GM18519 (cell line): ENCODE data around the gene DOCK8.
"Not testable (repeated sequence)": the region's sequence is repeated elsewhere in the genome, so short reads cannot be mapped to it uniquely, and the experiment has no call there.

Experiments
- ATAC-seq: cut with Tn5 transposase; IDR thresholded peaks from one replicate; pipeline ENCODE4 v1.9.1; 2021; ENCODE audit warnings: mild to moderate bottlenecking, moderate library complexity; ENCODE audit not compliant: unreplicated experiment, low FRiP score

Gene DOCK8

DNA sequence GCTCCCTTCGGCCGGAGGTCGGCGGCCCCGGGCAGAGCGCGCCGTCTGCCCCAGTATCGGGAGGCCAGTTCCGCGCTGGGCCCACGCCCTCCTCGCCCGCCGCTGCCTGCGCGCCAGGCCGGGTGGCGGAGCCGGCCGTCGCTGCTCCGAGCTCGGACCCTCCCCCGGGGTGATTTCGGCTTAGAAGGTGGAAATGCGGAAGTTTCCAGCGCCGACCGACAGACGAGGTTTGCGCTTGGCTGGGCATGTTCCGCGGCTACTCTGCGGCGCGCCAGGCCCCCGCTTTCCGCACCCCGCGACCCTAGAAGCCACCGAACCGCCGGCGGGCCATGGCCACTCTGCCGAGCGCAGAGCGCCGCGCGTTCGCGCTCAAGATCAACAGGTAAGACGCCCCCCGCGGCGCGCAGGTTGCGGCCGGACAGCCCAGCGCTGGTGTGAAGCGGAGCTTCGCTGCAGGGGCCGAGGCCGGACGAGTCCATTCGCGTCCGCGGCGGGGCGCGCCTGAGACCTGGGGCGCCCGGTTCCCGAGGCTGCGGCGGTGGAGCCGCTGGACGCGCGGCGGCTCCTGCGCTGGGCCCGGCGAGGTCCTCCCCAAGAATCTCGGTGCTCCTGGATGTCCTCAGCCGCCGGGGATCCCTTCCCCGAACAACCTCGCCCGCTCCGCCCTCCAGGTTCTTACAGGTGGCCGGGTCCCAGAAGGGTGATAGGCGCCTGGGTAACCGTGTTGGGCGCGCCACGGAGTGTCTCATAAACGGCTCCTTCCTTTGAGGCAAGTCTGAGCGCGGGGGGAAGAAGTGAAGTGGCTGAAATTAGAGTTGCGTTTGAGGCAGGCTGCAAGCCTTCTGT is at the start of gene DOCK8:
Gene DOCK8 (plus strand): TSS at position 218 of the 846 bp plus-strand sequence. CDS start 112 bp downstream, at position 330.
- ATAC-seq, result peak; percentile 77

DNA sequence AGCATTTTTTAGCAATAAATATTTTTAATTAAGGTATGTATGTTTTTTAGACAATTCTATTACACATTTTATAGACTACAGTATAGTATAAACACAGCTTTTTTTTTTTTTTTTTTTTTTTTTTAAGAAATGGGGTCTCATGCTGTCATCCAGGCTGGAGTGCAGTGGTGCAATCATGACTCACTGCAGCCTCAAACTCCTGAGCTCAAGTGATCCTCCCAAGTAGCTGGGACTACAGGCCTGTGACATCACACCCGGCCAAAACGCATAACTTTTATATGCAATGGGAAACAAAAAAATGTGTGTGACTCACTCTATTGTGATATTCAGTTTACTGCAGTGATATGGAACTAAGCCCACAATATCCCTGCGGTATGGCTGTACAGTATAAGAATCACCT is 44.9 kb upstream of the DOCK8 start:
- not testable (repeated sequence) for ATAC-seq

DNA sequence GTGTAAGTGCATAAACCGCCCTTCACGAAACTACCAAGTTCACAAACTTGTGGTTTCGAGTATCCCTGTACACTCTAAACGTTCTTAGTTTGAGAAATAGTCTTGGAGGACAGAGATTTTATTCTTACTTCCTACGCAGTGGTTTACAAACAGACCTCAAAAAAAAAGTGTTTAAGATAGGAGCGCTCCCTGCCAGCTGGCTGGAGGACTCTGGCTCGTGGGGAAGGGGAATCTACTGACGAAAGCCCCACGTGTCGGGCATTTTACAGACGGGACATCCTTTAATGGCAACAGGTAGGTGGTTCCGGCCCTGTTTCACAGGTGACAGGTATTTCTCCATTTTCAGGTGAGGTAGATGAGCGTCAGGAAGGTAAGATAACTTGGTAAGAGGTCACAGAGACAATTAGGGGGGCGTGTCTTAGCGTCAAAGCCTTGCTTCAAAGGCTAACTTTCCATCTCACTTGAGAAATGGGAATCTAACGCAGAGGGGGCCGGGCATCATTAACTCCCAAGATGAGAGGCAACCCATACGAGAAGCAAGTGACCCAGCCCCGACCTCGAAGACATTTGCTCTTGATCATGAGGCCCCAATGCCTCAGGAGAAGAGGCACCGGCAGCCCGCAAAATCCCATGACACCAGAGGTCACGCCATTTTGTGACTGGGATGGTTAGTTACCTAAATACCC is 36.4 kb upstream of the DOCK8 start:
- ATAC-seq, result not testable (repeated sequence)

- ATAC-seq, result not testable (repeated sequence)
Observed at GRCh38 chr9:178970-179383, 35.7 kb upstream of the DOCK8 start, which contains the start of gene ZNG1A. ZNG1A (minus strand) TSS chr9:179056; CDS start chr9:178969, 87 bp downstream.

DNA sequence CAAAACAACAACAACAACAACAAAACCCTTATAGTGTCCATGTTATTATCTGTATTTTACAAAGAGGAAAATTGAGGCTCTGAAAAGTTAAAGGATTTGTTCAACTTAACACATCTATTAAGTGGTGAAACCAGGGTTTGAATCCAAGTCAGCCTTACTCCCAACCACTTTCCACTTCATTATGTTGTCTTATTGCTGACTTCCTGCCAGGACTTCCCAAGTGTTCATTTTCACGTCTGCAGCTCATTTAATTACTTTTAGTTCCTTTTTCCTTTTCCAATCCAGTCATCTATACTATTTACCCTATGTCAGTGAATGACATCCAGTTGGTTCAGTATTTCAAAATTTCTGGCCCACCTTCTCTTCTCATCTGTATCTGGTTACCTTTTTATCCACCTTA is 15.1 kb upstream of the DOCK8 start:
- not testable (repeated sequence) for ATAC-seq

DNA sequence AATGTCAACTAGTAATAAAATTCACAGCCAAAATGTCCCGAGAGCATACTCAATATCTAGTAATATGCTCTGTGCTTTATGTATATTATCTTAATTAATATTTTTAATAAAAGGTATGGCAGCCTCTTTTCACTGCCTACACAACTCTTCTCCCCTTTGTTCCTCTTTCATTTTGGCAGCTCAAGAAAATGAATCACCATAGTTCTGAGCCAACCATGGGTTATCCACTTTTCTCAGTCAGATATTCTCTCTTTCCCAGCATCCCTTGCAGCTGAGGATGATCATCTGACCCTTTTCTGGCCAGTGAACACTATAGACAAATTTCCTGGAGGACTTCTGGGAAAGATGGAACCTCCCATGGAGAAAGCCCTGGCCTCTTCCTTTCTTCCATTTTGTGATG is 8.2 kb upstream of the DOCK8 start:
- ATAC-seq, result no peak

GRCh38 chr9:209143-209758 is 5.4 kb upstream of the DOCK8 start:
- no peak for ATAC-seq

- no peak for ATAC-seq
Observed at GRCh38 chr9:211036-211435, 3.6 kb upstream of the DOCK8 start.

- ATAC-seq, result no peak
Observed at GRCh38 chr9:211557-211956, 3.1 kb upstream of the DOCK8 start.

GRCh38 chr9:212297-212696 is 2.4 kb upstream of the DOCK8 start:
- no peak for ATAC-seq

GRCh38 chr9:213901-214300 is 764 bp upstream of the DOCK8 start:
- not testable (repeated sequence) for ATAC-seq

DNA sequence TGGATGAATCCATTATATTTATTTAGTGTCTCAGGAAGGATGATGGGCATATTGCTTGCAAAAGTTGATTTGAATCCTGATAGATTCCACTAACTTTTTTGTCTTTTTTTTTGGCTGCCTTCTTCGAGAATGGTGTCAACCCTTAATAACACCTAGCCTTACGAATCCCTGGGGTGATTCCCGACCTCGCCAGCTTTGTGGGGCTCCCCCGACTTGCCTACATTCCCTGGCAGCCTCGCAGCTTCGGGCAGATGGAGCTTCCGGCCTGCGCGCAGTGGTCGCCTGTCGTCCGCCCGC is 366 bp upstream of the DOCK8 start:
- ATAC-seq, result no peak

- no peak for ATAC-seq
Observed at GRCh38 chr9:215631-216155, 1.0 kb downstream of the DOCK8 start.

GRCh38 chr9:216866-217265 is 2.2 kb downstream of the DOCK8 start:
- no peak for ATAC-seq

- ATAC-seq, result no peak
Observed at GRCh38 chr9:217950-218349, 3.3 kb downstream of the DOCK8 start.

DNA sequence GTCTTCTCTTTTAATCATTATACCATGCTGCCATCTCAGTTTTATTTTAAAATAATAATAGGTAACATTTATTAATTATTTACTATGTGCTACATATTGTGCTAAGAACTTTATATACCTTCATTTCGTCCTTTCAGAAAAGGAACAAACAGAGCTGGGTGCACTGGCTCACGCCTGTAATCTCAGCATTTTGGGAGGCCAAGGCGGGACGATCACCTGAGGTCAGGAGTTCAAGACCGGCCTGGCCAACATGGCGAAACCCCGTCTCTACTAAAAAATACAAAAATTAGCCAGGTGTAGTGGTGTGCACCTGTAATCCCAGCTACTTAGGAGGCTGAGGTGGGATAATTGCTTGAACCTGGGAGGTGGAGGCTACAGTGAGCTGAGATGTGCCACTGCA is 4.4 kb downstream of the DOCK8 start:
- not testable (repeated sequence) for ATAC-seq

DNA sequence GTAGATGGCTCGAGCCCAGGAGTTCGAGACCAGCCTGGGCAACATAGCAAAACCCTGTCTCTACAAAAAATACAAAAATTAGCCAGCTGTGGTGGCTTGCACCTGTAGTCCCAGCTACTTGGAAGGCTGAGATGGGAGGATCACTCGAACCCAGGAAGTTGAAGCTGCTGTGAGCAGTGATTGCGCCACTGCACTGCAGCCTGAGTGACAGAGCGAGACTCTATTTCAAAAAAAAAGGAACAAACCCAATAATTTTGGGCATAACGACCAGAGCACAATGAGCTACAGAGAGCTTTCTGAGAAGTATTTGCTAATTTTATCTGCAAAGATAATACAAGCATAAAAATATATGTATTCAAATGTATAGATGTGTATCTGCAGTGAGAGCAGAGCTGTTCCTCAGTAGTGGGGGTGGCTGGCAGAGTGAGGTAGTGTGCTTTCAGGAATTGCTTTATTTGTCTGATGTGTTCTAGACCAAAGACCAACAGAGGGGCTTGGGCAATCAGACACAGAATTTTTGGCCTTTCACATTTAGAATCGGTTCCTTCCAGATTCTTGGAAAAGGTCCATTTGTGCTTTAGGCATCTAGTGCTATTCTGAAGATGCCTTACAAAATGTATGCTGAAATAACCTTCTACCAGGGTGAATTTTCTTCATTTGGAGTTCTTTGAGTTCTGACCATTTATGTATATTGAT is 5.2 kb downstream of the DOCK8 start:
- no peak for ATAC-seq

GRCh38 chr9:221989-222776 is 7.5 kb downstream of the DOCK8 start:
- ATAC-seq, result no peak

- ATAC-seq, result no peak
Observed at GRCh38 chr9:223152-223551, 8.5 kb downstream of the DOCK8 start.

DNA sequence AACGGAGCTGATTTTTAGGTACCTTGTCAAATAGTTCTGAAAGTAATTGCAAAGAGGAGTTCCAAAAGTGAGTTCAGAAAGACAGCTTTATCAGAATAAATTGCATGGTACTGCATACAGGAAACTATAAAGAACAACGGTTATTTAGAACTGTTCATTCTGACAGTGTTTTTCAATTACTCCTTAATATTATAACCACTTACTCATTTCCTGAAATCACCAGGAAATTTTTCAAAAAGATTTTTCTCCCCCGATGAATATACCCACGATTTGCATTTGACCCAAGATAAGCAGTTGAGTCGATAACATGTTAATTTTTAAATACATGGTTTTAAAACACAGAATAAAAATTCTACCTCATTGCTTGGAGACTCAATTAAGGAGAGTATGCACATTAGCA is 9.4 kb downstream of the DOCK8 start:
- ATAC-seq, result no peak
